Naive thymus-derived CD4-positive, alpha-beta T cell (primary cell): ENCODE measurements around the gene RBP3. TPM values are rescaled to one million over a fixed set of nuclear protein-coding genes. Genes with fewer than 3 reads are reported as not detected.

ENCODE experiments used
- ATAC-seq: fragments of 150-1000 bp; cut with Tn5 transposase; 2 replicates; pipeline ENCODE4 v1.10.0; 2021; ENCODE audit warnings: mild to moderate bottlenecking, moderate library complexity
- CTCF ChIA-PET: fragments of 350-600 bp; sonication (Branson Sonifier 250); formaldehyde crosslinking; loops from one replicate; lab custom pipeline; 2021; ENCODE audit warnings: antibody characterized with exemption; lab: Charles Lee
- POLR2A ChIA-PET: fragments of 350-600 bp; sonication (Branson Sonifier 250); formaldehyde crosslinking; loops from one replicate; lab custom pipeline; 2021; ENCODE audit warnings: antibody characterized with exemption, inconsistent platforms; lab: Charles Lee
- DNase-seq, 9 donors: peaks; one replicate each; pipeline versions ENCODE4 v3.0.0 to v3.0.0-alpha.2; 2020 to 2022; ENCODE audit warnings: mixed read lengths in 1 of 9
- H3K27ac ChIP-seq: one replicate; pipeline ENCODE4 v1.7.0; 2013; ENCODE audit warnings: mild to moderate bottlenecking, low read depth, low read length, moderate library complexity
- H3K27me3 ChIP-seq, 2 donors: one replicate each; pipeline ENCODE4 v1.7.0; 2013; ENCODE audit warnings: low read length in 2 of 2, mild to moderate bottlenecking in 2 of 2, moderate library complexity in 2 of 2; ENCODE audit not compliant: control insufficient read depth in 2 of 2, insufficient read depth in 2 of 2
- H3K36me3 ChIP-seq, 3 experiments: 1 replicate in 2 of 3; 2 replicates in 1 of 3; pipeline ENCODE4 v1.7.0; 2013; ENCODE audit warnings: low read length in 3 of 3, mild to moderate bottlenecking in 3 of 3, moderate library complexity in 1 of 3; ENCODE audit not compliant: insufficient read depth in 3 of 3, control insufficient read depth in 2 of 3
- H3K4me1 ChIP-seq, 2 donors: one replicate each; pipeline ENCODE4 v1.7.0; 2013; ENCODE audit warnings: low read length in 2 of 2, mild to moderate bottlenecking in 2 of 2, moderate library complexity in 1 of 2; ENCODE audit not compliant: control insufficient read depth in 2 of 2, insufficient read depth in 2 of 2
- H3K4me3 ChIP-seq: 2 replicates; pipeline ENCODE4 v1.7.0; 2013; ENCODE audit warnings: mild to moderate bottlenecking, low read length
- H3K9me3 ChIP-seq, 3 experiments: 1 replicate in 2 of 3; 2 replicates in 1 of 3; pipeline ENCODE4 v1.7.0; 2013; ENCODE audit warnings: low read length in 3 of 3; ENCODE audit not compliant: control insufficient read depth in 2 of 3
- H3K27ac Mint-ChIP-seq, 9 donors: one replicate each; pipeline ENCODE4 v1.8.0; 2020 to 2022; ENCODE audit warnings: mixed read lengths in 9 of 9, mild to moderate bottlenecking in 8 of 9, moderate library complexity in 5 of 9, inconsistent platforms in 2 of 9
- H3K27me3 Mint-ChIP-seq, 5 donors: one replicate each; pipeline ENCODE4 v1.8.0; 2021 to 2022; ENCODE audit warnings: mixed read lengths in 5 of 5, mild to moderate bottlenecking in 1 of 5
- H3K36me3 Mint-ChIP-seq, 5 donors: one replicate each; pipeline ENCODE4 v1.8.0; 2020 to 2022; ENCODE audit warnings: mixed read lengths in 5 of 5, mild to moderate bottlenecking in 3 of 5, inconsistent platforms in 1 of 5
- H3K4me1 Mint-ChIP-seq, 7 donors: one replicate each; pipeline ENCODE4 v1.8.0; 2020 to 2022; ENCODE audit warnings: mixed read lengths in 7 of 7, mild to moderate bottlenecking in 3 of 7, inconsistent platforms in 1 of 7
- H3K4me3 Mint-ChIP-seq, 10 donors: one replicate each; pipeline ENCODE4 v1.8.0; 2020 to 2022; ENCODE audit warnings: mild to moderate bottlenecking in 10 of 10, mixed read lengths in 10 of 10, moderate library complexity in 6 of 10, inconsistent platforms in 2 of 10
- H3K9me3 Mint-ChIP-seq, 11 donors: one replicate each; pipeline ENCODE4 v1.8.0; 2020 to 2022; ENCODE audit warnings: mixed read lengths in 11 of 11, mild to moderate bottlenecking in 4 of 11, inconsistent platforms in 1 of 11, moderate library complexity in 1 of 11
- intact Hi-C, 2 donors: fragments of 100-400 bp; cut with micrococcal nuclease; formaldehyde crosslinking; loops; one replicate each; pipeline ENCODE4 v1.15.1; 2023
- polyA plus RNA-seq, 2 donors: library from polyadenylated mRNA; unstranded; fragments of 300-500 nt; fragmentation: Illumina TruSeq; gene quantifications; one replicate each; pipeline ENCODE4 v1.2.3, GENCODE V29; 2021
- total RNA-seq, 6 experiments: library from RNA in 5 of 6; stranded (reverse) in 5 of 6; gene quantifications; 1 replicate in 5 of 6; 2 replicates in 1 of 6; pipeline ENCODE4 v1.2.3 and lab custom pipeline; 2021 to 2026

The RBP3 gene
- total and polyA plus RNA-seq, 7 experiments from 2014 or later = not detected

DNA sequence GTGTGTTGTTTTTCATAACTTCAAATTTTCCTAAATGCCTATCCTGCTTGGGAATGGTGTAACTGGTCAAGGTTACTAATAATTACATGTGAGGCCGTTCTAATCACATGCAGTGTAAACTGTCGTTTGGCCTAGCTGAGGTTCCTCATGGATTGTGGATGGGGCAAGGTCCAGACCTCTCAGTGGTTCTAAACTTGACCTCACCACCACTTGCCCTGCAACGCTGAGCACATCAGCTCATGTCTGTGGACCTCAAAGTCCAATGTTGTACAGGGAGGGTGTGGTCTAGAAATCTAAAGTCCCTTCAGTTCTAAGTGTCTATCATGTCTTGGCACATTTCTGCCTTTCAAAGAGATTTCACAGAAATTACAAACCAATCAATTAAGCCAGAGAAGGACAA, 15.6 kb downstream of the RBP3 start:
- no peak overlapping the region for H3K27ac Mint-ChIP-seq
- H3K4me3 Mint-ChIP-seq = no peak overlapping the region
- Histone ChIP-seq H3K9me3 (no peaks in the 10 kb centered on the region), H3K36me3 (no peaks in the 10 kb centered on the region), H3K4me3 (no peak overlapping the region), H3K4me1 (no peaks in the 10 kb centered on the region), H3K27ac (no peak overlapping the region), H3K27me3 (no peaks in the 10 kb centered on the region)
- ATAC-seq (no peak), DNase-seq (no peak)
- CTCF ChIA-PET = no interaction called here
- no peaks in the 10 kb centered on the region for H3K4me1 Mint-ChIP-seq
- intact Hi-C loops = no loop called here
- no peaks in the 10 kb centered on the region for H3K36me3 Mint-ChIP-seq
- peaks cover 0 to 2% (median 0%) of the 10 kb centered on the region in 5 donors for H3K27me3 Mint-ChIP-seq
- POLR2A ChIA-PET = no interaction called here
- peaks cover 0 to 1% (median 0%) of the 10 kb centered on the region in 11 donors for H3K9me3 Mint-ChIP-seq

DNA sequence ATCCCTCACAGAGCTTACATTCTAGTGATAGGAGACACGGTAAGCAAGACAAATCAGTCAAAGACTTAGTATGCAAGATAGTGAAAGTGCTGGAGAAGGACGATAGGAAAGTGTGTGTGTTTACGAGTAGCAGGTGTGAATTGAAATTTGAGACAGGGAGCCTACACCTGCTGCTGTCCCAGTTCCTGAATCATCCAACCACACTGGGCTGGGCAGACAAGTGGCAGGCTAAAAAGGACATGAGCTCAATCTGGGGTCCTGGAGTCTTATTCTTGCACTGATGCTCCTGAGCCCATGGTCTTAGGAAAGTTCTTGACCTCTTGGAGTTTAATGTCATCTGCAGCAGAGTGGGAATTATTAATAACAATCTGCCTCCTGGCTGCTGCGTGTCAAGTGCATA, 16.2 kb downstream of the RBP3 start:
- Histone ChIP-seq H3K4me3 (no peak overlapping the region), H3K27ac (no peak overlapping the region)

DNA sequence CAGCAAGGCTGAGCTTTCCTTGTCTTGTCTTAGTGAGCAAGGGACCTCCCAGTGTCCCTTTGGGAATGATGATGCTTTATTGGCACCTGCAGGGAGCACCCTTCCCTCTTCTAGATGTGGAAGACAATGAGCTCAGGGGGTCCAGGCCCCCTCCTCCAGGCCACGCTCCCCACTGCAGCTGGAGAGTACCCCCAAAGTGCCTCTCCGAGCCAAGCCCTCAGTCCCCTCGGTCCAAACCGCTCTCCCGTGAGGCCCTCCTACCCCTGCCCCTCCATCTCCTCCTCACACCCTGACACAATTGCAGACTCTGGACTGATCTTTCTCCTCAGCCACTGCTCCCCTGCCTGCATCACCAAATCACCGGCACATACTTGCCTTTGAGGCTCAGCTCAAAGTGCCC, 16.7 kb downstream of the RBP3 start:
- H3K9me3 ChIP-seq = no peaks in the 10 kb centered on the region
- DNase-seq (no peak), ATAC-seq (no peak)
- H3K4me3 ChIP-seq = no peak overlapping the region
- ChIA-PET POLR2A (no interaction called here), CTCF (interaction anchor here (0.6 kb wide), 1 partner anchor 317 kb away, joined by 3 read pairs; no protein-coding TSS in a partner anchor)
- intact Hi-C loops = no loop called here
- H3K27me3 ChIP-seq = no peaks in the 10 kb centered on the region
- Mint-ChIP-seq H3K4me3 (no peak overlapping the region), H3K27ac (no peak overlapping the region), H3K4me1 (no peaks in the 10 kb centered on the region), H3K36me3 (no peaks in the 10 kb centered on the region), H3K27me3 (no peaks in the 10 kb centered on the region), H3K9me3 (peaks cover 0 to 1% (median 0%) of the 10 kb centered on the region in 11 donors)
- no peak overlapping the region for H3K27ac ChIP-seq
- no peaks in the 10 kb centered on the region for H3K4me1 ChIP-seq
- H3K36me3 ChIP-seq = no peaks in the 10 kb centered on the region

More for the DNA sequence above, 16.2 kb downstream of the RBP3 start:
- DNase-seq = no peak
- Mint-ChIP-seq H3K27ac (no peak overlapping the region), H3K27me3 (no peaks in the 10 kb centered on the region), H3K4me3 (no peak overlapping the region), H3K36me3 (no peaks in the 10 kb centered on the region), H3K9me3 (peaks cover 0 to 1% (median 0%) of the 10 kb centered on the region in 11 donors), H3K4me1 (no peaks in the 10 kb centered on the region)
- Histone ChIP-seq H3K36me3 (no peaks in the 10 kb centered on the region), H3K4me1 (no peaks in the 10 kb centered on the region), H3K9me3 (no peaks in the 10 kb centered on the region), H3K27me3 (no peaks in the 10 kb centered on the region)
- ChIA-PET POLR2A (no interaction called here), CTCF (no interaction called here)
- intact Hi-C loops = no loop called here
- ATAC-seq = no peak

DNA sequence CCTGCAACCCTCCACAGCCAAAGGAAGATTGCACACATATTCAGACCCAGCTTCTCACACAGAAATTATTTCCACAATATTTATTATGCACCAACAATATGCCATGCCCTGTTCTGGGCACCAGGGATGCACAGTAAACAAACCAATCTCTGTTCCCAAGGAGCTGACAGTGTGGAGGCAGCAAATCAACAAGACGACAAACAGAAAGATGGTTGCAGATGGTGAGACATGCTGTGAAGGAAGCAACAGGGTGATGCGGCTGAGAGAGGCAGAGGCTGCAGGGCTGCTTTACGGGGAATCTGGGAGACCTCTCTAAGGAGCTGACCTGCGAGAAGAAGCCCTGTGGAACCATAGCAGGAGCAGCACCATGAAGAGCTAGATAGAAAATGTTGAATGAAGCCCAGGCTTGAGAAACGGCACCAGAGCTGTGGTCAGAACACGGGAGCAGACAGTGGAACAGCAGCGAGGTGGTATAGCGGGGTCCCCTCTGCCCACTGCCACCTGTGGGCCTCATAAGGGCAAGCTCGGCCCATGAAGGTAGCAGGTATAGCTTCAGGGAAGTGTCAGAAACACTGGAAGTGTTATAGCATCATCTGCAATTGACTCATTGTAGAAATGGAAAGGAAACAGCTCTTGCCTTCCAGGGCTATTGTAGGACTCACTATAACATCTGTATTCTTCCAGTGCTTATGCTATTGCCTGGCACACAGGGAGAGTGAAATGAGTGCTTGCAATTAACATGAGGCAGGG, 17.4 kb downstream of the RBP3 start:
- intact Hi-C loops = no loop called here

DNA sequence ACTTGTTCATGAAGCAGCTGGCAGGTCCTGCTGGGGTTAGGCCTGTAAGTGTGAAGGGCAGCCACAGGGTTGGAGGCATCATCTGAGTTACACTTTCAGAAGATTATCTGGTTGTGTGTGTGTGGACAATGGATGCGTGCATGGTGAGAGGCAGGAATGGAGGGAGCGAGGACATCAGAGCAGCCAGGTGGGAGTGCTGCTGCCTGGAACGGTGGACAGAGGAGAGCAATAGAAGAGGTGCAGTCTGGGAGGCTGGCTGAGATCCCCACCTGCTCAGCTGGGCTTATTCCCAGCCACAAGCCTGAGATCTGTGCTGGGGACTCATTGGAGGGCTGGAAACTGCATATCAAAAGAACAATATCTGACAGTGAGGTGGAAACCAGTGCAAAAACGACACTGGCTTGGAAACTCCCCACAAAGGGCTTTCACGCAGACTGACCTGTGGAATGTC, 18.0 kb downstream of the RBP3 start:
- DNase-seq (no peak), ATAC-seq (no peak)
- peaks cover 0 to 1% (median 0%) of the 10 kb centered on the region in 11 donors for H3K9me3 Mint-ChIP-seq
- H3K4me3 Mint-ChIP-seq = no peak overlapping the region
- H3K36me3 Mint-ChIP-seq = no peaks in the 10 kb centered on the region
- no peaks in the 10 kb centered on the region for H3K4me1 ChIP-seq
- H3K9me3 ChIP-seq = no peaks in the 10 kb centered on the region
- no peaks in the 10 kb centered on the region for H3K27me3 Mint-ChIP-seq
- intact Hi-C loops = no loop called here
- CTCF ChIA-PET = no interaction called here
- no peaks in the 10 kb centered on the region for H3K4me1 Mint-ChIP-seq
- H3K27ac Mint-ChIP-seq = peak overlapping the region in 1 of 9 donors; percentile 9
- no peak overlapping the region for H3K27ac ChIP-seq
- no peak overlapping the region for H3K4me3 ChIP-seq
- no peaks in the 10 kb centered on the region for H3K36me3 ChIP-seq
- POLR2A ChIA-PET = no interaction called here
- H3K27me3 ChIP-seq = no peaks in the 10 kb centered on the region

More for the DNA sequence above, 17.4 kb downstream of the RBP3 start:
- no peak for ATAC-seq
- Mint-ChIP-seq H3K36me3 (no peaks in the 10 kb centered on the region), H3K9me3 (peaks cover 0 to 1% (median 0%) of the 10 kb centered on the region in 11 donors), H3K4me1 (no peaks in the 10 kb centered on the region), H3K4me3 (no peak overlapping the region), H3K27ac (no peak overlapping the region), H3K27me3 (no peaks in the 10 kb centered on the region)
- H3K4me1 ChIP-seq = no peaks in the 10 kb centered on the region
- ChIA-PET CTCF (no interaction called here), POLR2A (no interaction called here)
- no peaks in the 10 kb centered on the region for H3K36me3 ChIP-seq
- no peaks in the 10 kb centered on the region for H3K27me3 ChIP-seq
- H3K4me3 ChIP-seq = no peak overlapping the region
- H3K9me3 ChIP-seq = no peaks in the 10 kb centered on the region
- no peak for DNase-seq
- no peak overlapping the region for H3K27ac ChIP-seq

DNA sequence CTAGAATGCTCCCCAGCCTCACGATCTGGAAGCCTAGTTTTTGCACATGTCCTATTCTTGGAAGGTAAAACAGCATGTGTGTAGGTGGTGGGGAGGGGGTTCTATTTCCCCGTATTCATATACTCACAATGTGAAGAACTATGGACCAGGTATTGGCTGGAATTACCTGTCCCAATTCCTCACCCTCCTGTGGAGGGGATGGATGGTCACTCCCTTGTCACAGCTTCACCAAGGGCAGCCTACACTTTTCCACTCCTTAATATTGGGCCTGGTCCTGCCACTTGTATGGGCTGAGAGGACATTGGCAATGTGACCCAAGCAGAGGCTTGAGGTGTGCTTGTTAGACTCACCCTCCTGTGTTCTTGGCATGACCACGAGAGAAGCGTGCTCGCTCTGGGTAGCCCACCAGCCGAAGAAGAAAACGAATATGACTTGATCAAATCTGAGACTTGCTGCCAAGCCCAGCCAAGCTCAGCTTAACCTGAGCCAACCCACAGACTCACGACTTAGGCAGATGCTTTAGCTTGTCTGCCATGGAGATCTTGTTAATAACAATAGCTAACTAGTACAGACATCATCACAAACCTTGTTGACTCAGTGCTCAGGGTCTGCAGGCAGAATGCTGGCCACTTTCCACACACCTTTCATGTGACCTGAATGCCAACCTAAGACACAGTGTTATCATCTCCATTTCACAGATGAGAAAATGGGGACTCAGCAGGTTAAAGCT, 18.7 kb downstream of the RBP3 start:
- no peak overlapping the region for H3K4me3 Mint-ChIP-seq
- ATAC-seq (no peak), DNase-seq (no peak)
- no peak overlapping the region for H3K27ac ChIP-seq
- CTCF ChIA-PET = no interaction called here
- no peaks in the 10 kb centered on the region for H3K4me1 Mint-ChIP-seq
- H3K27me3 Mint-ChIP-seq = no peaks in the 10 kb centered on the region
- H3K4me3 ChIP-seq = no peak overlapping the region
- H3K36me3 ChIP-seq = no peaks in the 10 kb centered on the region
- POLR2A ChIA-PET = no interaction called here
- H3K27ac Mint-ChIP-seq = no peak overlapping the region
- H3K36me3 Mint-ChIP-seq = no peaks in the 10 kb centered on the region
- no peaks in the 10 kb centered on the region for H3K4me1 ChIP-seq
- H3K9me3 ChIP-seq = no peaks in the 10 kb centered on the region
- H3K9me3 Mint-ChIP-seq = peaks cover 0 to 1% (median 0%) of the 10 kb centered on the region in 11 donors
- H3K27me3 ChIP-seq = no peaks in the 10 kb centered on the region
- intact Hi-C loops = no loop called here
